Neuron (in vitro differentiated cells): ENCODE measurements around the gene APC2.
"Not testable (repeated sequence)": the region's sequence is repeated elsewhere in the genome, so short reads cannot be mapped to it uniquely, and the experiment has no call there.

Source experiments
- H2AFZ ChIP-seq: one replicate; pipeline ENCODE4 v1.6.1; 2013; ENCODE audit warnings: low read depth, mild to moderate bottlenecking, inconsistent platforms, low read length, moderate library complexity
- H3K27me3 ChIP-seq: one replicate; pipeline ENCODE4 v1.6.1; 2013; ENCODE audit warnings: low read length; ENCODE audit not compliant: insufficient read depth
- H3K36me3 ChIP-seq: one replicate; pipeline ENCODE4 v1.6.1; 2013; ENCODE audit warnings: low read length; ENCODE audit not compliant: insufficient read depth
- H3K4me1 ChIP-seq: one replicate; pipeline ENCODE4 v1.6.1; 2013; ENCODE audit warnings: low read length; ENCODE audit not compliant: insufficient read depth
- H3K4me3 ChIP-seq: 2 replicates; pipeline ENCODE4 v1.5.1; 2013; ENCODE audit warnings: mild to moderate bottlenecking, low read length, moderate library complexity
- H3K9me3 ChIP-seq: one replicate; pipeline ENCODE4 v1.6.1; 2013; ENCODE audit warnings: low read length

APC2 gene

GRCh38 chr19:1438933-1439354 is 11.0 kb upstream of the APC2 start:
- no peaks in the 10 kb centered on the region for H3K27me3 ChIP-seq
- no peaks in the 10 kb centered on the region for H3K9me3 ChIP-seq
- H2AFZ ChIP-seq, result no peak overlapping the region
- peaks cover 52% of the 10 kb centered on the region for H3K36me3 ChIP-seq
- H3K4me1 ChIP-seq, result peaks cover 18% of the 10 kb centered on the region
- peak overlapping the region; percentile 89 for H3K4me3 ChIP-seq

- not testable (repeated sequence) for H3K27me3 ChIP-seq, H3K9me3 ChIP-seq, H2AFZ ChIP-seq
- Histone ChIP-seq H3K4me3 (peak overlapping the region; percentile 89), H3K36me3 (peaks cover 44% of the 10 kb centered on the region), H3K4me1 (peaks cover 19% of the 10 kb centered on the region)
Measured at GRCh38 chr19:1439525-1440417, 10.2 kb upstream of the APC2 start.

- H3K4me1 ChIP-seq, result peaks cover 17% of the 10 kb centered on the region
- no peak overlapping the region for H3K4me3 ChIP-seq
- no peak overlapping the region for H2AFZ ChIP-seq
- H3K27me3 ChIP-seq, result no peaks in the 10 kb centered on the region
- no peaks in the 10 kb centered on the region for H3K9me3 ChIP-seq
- peaks cover 40% of the 10 kb centered on the region for H3K36me3 ChIP-seq
Measured at GRCh38 chr19:1440418-1440801, 9.5 kb upstream of the APC2 start.

GRCh38 chr19:1441022-1441426 is 8.9 kb upstream of the APC2 start:
- Histone ChIP-seq H3K4me3 (no peak overlapping the region), H3K36me3 (peaks cover 36% of the 10 kb centered on the region), H2AFZ (no peak overlapping the region), H3K4me1 (peaks cover 16% of the 10 kb centered on the region), H3K9me3 (no peaks in the 10 kb centered on the region), H3K27me3 (no peaks in the 10 kb centered on the region)

GRCh38 chr19:1441677-1442438 is 8.1 kb upstream of the APC2 start:
- H2AFZ ChIP-seq, result no peak overlapping the region
- H3K27me3 ChIP-seq, result no peaks in the 10 kb centered on the region
- H3K9me3 ChIP-seq, result no peaks in the 10 kb centered on the region
- H3K4me1 ChIP-seq, result peaks cover 19% of the 10 kb centered on the region
- H3K4me3 ChIP-seq, result no peak overlapping the region
- H3K36me3 ChIP-seq, result peaks cover 36% of the 10 kb centered on the region

GRCh38 chr19:1445185-1445931 is 4.6 kb upstream of the APC2 start:
- Histone ChIP-seq H3K27me3 (no peaks in the 10 kb centered on the region), H3K4me3 (peak overlapping the region; percentile 47), H2AFZ (no peak overlapping the region), H3K9me3 (no peaks in the 10 kb centered on the region), H3K4me1 (peaks cover 29% of the 10 kb centered on the region), H3K36me3 (peaks cover 22% of the 10 kb centered on the region)

- H3K36me3 ChIP-seq, result peaks cover 14% of the 10 kb centered on the region
- H3K4me1 ChIP-seq, result peaks cover 34% of the 10 kb centered on the region
- H3K4me3 ChIP-seq, result peak overlapping the region; percentile 47
- H3K27me3 ChIP-seq, result no peaks in the 10 kb centered on the region
- H3K9me3 ChIP-seq, result no peaks in the 10 kb centered on the region
- no peak overlapping the region for H2AFZ ChIP-seq
Measured at GRCh38 chr19:1445932-1446712, 3.8 kb upstream of the APC2 start.

GRCh38 chr19:1446713-1447481 is 3.0 kb upstream of the APC2 start:
- peak overlapping the region; percentile 47 for H3K4me3 ChIP-seq
- H3K4me1 ChIP-seq, result peaks cover 39% of the 10 kb centered on the region
- H3K9me3 ChIP-seq, result no peaks in the 10 kb centered on the region
- peaks cover 7% of the 10 kb centered on the region for H3K36me3 ChIP-seq
- no peaks in the 10 kb centered on the region for H3K27me3 ChIP-seq
- H2AFZ ChIP-seq, result no peak overlapping the region

GRCh38 chr19:1447504-1447903 is 2.4 kb upstream of the APC2 start:
- peaks cover 44% of the 10 kb centered on the region for H3K4me1 ChIP-seq
- no peaks in the 10 kb centered on the region for H3K27me3 ChIP-seq
- H3K36me3 ChIP-seq, result peaks cover 1% of the 10 kb centered on the region
- no peaks in the 10 kb centered on the region for H3K9me3 ChIP-seq
- peak overlapping the region; percentile 47 for H3K4me3 ChIP-seq
- H2AFZ ChIP-seq, result no peak overlapping the region

GRCh38 chr19:1447944-1448343 is 2.0 kb upstream of the APC2 start:
- H3K27me3 ChIP-seq, result no peaks in the 10 kb centered on the region
- no peaks in the 10 kb centered on the region for H3K9me3 ChIP-seq
- H3K4me1 ChIP-seq, result peaks cover 48% of the 10 kb centered on the region
- H3K36me3 ChIP-seq, result peaks cover 4% of the 10 kb centered on the region
- no peak overlapping the region for H3K4me3 ChIP-seq
- H2AFZ ChIP-seq, result no peak overlapping the region

- H3K36me3 ChIP-seq, result peaks cover 30% of the 10 kb centered on the region
- H3K4me3 ChIP-seq, result peak overlapping the region; percentile 73
- H3K9me3 ChIP-seq, result no peaks in the 10 kb centered on the region
- no peaks in the 10 kb centered on the region for H3K27me3 ChIP-seq
- H3K4me1 ChIP-seq, result peaks cover 53% of the 10 kb centered on the region
- no peak overlapping the region for H2AFZ ChIP-seq
Measured at GRCh38 chr19:1450735-1451731, 1.1 kb downstream of the APC2 start.
